Ovary (tissue), 3 donors: ENCODE results near the gene STIL.

ENCODE experiments used
- POLR2A ChIP-seq: fragments of 450-650 bp; IDR thresholded peaks from one replicate; pipeline ENCODE4 v1.6.1; 2017; ENCODE audit warnings: antibody characterized with exemption, mild to moderate bottlenecking, moderate library complexity
- TF ChIP-seq, protein P1 (sequence below), 3 donors: fragments of 450-650 bp in 2 of 3; fragments of 200-600 bp in 1 of 3; IDR thresholded peaks; one replicate each; pipeline versions ENCODE4 v1.5.1 to v1.8.0; 2016 to 2022; ENCODE audit warnings: antibody characterized with exemption in 3 of 3, mild to moderate bottlenecking in 1 of 3
- donor health status: DM: no; HTN: no; CAD: no.

DNA sequence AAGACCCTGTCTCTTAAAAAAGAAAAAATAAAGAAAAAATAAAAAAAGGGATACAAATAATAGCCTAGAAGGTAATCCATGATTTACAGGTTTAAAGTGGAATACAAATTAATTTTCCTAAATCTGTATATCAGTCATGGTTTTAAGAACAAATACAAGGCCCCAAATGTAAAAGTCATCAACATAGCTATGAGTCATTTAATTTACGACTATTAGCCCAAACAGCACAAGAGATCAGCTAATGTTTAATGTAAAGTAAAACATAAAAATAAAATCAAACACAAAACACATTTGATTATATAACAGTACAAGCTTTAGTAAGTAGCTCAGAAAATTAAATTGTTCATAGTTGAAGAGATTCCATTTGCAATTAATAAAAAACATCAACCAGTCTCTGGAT is 61.6 kb downstream of the STIL start:
- TF ChIP-seq, protein P1, sequence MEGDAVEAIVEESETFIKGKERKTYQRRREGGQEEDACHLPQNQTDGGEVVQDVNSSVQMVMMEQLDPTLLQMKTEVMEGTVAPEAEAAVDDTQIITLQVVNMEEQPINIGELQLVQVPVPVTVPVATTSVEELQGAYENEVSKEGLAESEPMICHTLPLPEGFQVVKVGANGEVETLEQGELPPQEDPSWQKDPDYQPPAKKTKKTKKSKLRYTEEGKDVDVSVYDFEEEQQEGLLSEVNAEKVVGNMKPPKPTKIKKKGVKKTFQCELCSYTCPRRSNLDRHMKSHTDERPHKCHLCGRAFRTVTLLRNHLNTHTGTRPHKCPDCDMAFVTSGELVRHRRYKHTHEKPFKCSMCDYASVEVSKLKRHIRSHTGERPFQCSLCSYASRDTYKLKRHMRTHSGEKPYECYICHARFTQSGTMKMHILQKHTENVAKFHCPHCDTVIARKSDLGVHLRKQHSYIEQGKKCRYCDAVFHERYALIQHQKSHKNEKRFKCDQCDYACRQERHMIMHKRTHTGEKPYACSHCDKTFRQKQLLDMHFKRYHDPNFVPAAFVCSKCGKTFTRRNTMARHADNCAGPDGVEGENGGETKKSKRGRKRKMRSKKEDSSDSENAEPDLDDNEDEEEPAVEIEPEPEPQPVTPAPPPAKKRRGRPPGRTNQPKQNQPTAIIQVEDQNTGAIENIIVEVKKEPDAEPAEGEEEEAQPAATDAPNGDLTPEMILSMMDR (IDR thresholded peaks at IDR 0.05), result no peak
- TF ChIP-seq POLR2A, result no peak
